Chondrocyte (in vitro differentiated cells): Measurements from ENCODE around the gene LRRC28. TPM values are rescaled to one million over a fixed set of nuclear protein-coding genes. Genes with fewer than 3 reads are reported as not detected.

Experiments
- DNase-seq: peaks from one replicate; pipeline ENCODE4 v3.0.0; 2021; ENCODE audit warnings: mixed read lengths, low spot score
- H3K27ac Mint-ChIP-seq: one replicate; pipeline ENCODE4 v1.8.0; 2021; ENCODE audit warnings: mild to moderate bottlenecking, moderate library complexity, mixed read lengths; ENCODE audit not compliant: unreplicated experiment
- H3K27me3 Mint-ChIP-seq: 2 replicates; pipeline ENCODE4 v1.8.0; 2021; ENCODE audit warnings: low read depth, mixed read lengths
- H3K36me3 Mint-ChIP-seq: 2 replicates; pipeline ENCODE4 v1.8.0; 2021; ENCODE audit warnings: low read depth, mixed read lengths
- H3K4me1 Mint-ChIP-seq: 2 replicates; pipeline ENCODE4 v1.8.0; 2021; ENCODE audit warnings: low read depth, mild to moderate bottlenecking, mixed read lengths
- H3K4me3 Mint-ChIP-seq: one replicate; pipeline ENCODE4 v1.8.0; 2021; ENCODE audit warnings: mild to moderate bottlenecking, moderate library complexity, mixed read lengths; ENCODE audit not compliant: unreplicated experiment
- H3K9me3 Mint-ChIP-seq: 2 replicates; pipeline ENCODE4 v1.8.0; 2021; ENCODE audit warnings: low read depth, mixed read lengths
- CTCF ChIP-seq: fragments of 200-600 bp; sonication (generic); IDR thresholded peaks from 2 replicates; pipeline ENCODE4 v1.5.0; 2021; ENCODE audit warnings: antibody characterized with exemption, mild to moderate bottlenecking, moderate library complexity
- total RNA-seq: library from RNA; stranded (reverse); gene quantifications from 3 replicates; pipeline ENCODE4 v1.2.1, GENCODE V29; 2021

The LRRC28 gene
- total RNA-seq, 1 donor from 2014 or later, result 28.5 TPM

GRCh38 chr15:99437315-99438223 lies 186.3 kb downstream of the LRRC28 start:
- TF ChIP-seq CTCF, result peak; percentile 35
- Mint-ChIP-seq H3K27ac (peak overlapping the region; percentile 98), H3K36me3 (no peaks in the 10 kb centered on the region), H3K9me3 (no peaks in the 10 kb centered on the region), H3K27me3 (no peaks in the 10 kb centered on the region), H3K4me1 (peaks cover 66% of the 10 kb centered on the region), H3K4me3 (no peak overlapping the region)
- DNase-seq, result peak; percentile 70

DNA sequence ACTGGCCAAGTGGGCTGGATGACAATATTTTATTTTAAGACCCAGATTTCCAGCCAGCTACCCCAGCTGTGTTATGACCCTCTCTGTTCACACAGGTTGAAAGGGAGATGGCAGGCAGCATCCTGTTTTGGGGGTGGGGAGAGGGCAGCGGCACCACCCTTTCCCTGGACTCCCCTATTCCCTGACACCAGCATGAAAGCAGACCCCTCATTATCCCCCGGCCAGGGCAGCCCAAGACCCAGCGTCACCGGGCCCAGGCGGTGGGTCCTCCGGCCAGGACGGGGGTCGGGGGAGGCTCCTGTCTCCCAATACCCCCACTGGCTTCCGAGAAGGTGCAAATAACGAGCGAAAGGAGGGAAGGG lies 186.9 kb downstream of the LRRC28 start:
- peaks cover 72% of the 10 kb centered on the region for H3K4me1 Mint-ChIP-seq
- peak overlapping the region; percentile 9 for H3K4me3 Mint-ChIP-seq
- peak overlapping the region; percentile 98 for H3K27ac Mint-ChIP-seq
- H3K36me3 Mint-ChIP-seq, result no peaks in the 10 kb centered on the region
- DNase-seq, result no peak
- H3K27me3 Mint-ChIP-seq, result no peaks in the 10 kb centered on the region
- TF ChIP-seq CTCF, result no peak
- no peaks in the 10 kb centered on the region for H3K9me3 Mint-ChIP-seq

DNA sequence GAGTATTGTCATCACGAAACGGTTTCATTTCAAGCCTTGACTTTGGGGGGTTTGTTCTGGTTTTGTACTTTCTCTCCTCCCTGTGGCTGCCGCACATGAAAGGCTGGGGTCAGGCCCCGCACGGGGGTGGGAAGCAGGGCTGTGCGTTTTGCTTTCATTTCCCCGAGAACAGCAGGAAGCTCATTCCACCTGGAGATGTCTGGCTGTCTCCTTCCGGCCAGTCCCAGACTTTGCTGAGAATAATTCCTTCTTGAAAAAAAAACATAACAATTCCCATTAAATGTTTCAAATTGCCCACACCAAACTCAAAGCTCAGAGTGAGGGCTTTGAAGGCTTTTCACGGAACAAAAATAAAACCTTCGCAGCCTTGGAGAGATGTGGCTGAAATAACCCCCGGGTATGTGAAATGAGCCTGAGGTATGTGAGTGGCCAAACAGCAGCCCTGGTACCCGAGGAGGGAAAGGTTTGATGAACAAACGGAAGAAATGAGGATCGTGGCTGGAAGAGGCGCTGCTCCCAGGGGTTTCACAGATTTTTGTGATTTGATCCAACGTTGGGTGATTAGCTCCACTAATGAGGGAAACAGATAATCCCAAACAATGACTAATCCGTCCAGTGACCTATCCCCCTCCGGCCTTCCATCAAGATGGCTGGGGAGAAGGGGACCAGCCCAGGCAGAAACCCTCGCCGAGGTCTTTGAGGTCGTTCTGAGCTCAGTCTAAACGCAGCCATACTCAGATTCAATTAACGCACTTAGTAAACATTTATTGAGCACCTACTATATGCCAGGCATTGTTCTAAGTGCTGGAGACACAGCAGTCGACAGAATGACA lies 187.6 kb downstream of the LRRC28 start:
- Mint-ChIP-seq H3K9me3 (no peaks in the 10 kb centered on the region), H3K4me3 (peak overlapping the region; percentile 57), H3K4me1 (peaks cover 77% of the 10 kb centered on the region), H3K27me3 (no peaks in the 10 kb centered on the region), H3K27ac (peak overlapping the region; percentile 98), H3K36me3 (no peaks in the 10 kb centered on the region)
- no peak for DNase-seq
- TF ChIP-seq CTCF, result no peak

- Mint-ChIP-seq H3K27me3 (no peaks in the 10 kb centered on the region), H3K4me3 (no peak overlapping the region), H3K9me3 (no peaks in the 10 kb centered on the region), H3K27ac (peak overlapping the region; percentile 68), H3K36me3 (no peaks in the 10 kb centered on the region), H3K4me1 (peaks cover 75% of the 10 kb centered on the region)
- peak; percentile 51 for DNase-seq
- no peak for TF ChIP-seq CTCF
These were observed 188.2 kb downstream of the LRRC28 start for GRCh38 chr15:99439524-99439835.

GRCh38 chr15:99440029-99440428 lies 188.7 kb downstream of the LRRC28 start:
- Mint-ChIP-seq H3K27ac (peak overlapping the region; percentile 97), H3K4me3 (no peak overlapping the region), H3K4me1 (peaks cover 75% of the 10 kb centered on the region), H3K27me3 (no peaks in the 10 kb centered on the region), H3K36me3 (no peaks in the 10 kb centered on the region), H3K9me3 (no peaks in the 10 kb centered on the region)
- DNase-seq, result no peak
- no peak for TF ChIP-seq CTCF
